GM21529 (cell line): Measurements from ENCODE around the gene MFN1.

Experiments
- ATAC-seq: cut with Tn5 transposase; IDR thresholded peaks from one replicate; pipeline ENCODE4 v1.9.1; 2021; ENCODE audit not compliant: unreplicated experiment

MFN1 gene

DNA sequence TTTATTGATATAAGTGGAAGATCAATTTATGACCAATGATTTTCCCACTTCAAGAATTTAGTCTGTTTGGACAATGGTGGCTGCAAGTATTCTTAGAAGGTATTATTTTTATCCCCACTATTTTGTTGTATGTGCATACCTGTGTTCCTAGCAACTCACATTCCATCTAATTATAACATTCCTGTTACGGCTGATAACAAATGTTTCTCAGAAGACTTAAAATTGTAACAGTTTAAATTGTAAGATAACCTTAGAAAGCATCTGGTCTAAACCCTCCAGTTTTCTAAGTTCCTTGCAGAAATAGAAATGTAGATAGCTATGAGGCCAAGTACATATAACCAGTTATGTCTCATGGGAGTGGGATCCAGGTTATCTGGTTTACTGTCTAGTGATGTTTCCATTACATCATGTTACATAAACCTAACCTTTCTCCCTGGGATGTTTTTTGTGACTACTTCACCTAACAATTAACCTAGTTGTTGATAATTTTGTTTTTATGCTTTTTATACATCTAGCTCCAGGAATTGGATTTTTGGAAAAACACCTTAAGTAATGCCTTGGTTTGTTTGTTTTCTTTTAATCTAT is 11.1 kb upstream of the MFN1 start:
- no peak for ATAC-seq

DNA sequence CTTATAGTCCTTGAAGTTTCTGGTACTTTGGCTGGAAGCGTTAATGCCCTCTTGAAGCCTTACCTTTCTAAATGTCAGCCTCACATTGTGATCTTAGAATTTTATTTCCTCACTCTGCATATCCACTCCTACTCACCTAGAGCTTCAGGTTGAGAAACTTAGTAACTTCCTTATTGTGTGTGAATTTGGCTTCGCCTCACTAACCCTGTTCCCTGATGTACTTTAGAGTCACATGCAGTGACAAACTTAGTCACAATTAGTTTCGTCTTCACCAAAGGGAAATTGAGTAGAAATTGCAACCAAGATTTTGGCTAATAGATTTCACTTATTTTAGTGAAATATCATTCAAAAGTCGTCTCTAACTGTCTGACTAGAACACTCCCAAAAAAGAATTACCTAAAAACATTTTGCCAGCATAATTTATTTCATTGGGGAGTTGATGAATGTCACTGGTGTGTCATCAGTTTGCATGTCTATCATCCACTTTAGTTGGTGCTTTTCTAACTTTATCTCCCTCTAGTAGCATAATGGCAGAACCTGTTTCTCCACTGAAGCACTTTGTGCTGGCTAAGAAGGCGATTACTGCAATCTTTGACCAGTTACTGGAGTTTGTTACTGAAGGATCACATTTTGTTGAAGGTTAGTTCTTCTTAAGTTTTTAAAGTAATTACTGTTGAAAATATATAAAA is 960 bp downstream of the MFN1 start:
- ATAC-seq, result peak; percentile 66

DNA sequence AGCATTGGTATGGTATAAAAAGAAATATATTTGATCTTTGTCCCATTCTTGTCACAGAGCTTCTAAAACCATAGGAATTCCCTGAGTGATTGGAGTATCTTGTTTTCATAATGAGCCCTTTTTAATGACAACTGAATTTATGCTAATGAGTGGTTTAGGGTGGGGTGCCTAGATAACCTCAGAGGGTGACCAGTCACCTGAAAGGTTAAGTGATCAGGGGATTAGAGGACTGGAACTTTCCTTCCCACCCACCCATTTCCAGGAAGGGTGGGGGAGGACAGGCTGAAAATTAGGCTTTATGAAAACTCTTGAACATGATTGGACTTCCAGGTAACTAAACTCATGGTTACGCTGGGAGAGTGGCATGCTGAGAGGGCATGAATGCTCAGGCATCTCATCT is 8.5 kb downstream of the MFN1 start:
- ATAC-seq, result no peak

DNA sequence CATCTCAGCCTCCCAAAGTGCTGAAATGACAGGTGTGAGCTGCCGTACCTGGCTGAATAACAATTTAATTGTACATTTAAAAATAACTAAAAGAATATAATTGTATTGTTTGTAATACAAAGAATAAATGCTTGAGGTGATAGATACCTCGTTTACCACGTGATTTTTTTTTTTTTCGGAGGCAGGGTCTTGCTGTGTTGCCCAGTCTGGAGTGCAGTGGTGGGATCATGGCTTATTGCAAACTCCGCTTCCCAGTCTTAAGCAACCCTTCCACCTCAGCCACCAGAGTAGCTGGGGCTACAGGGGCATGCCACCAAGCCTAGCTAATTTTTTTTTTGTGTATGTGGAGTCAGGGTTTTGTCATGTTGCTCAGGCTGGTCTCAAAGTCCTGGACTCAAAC is 15.8 kb downstream of the MFN1 start:
- no peak for ATAC-seq

DNA sequence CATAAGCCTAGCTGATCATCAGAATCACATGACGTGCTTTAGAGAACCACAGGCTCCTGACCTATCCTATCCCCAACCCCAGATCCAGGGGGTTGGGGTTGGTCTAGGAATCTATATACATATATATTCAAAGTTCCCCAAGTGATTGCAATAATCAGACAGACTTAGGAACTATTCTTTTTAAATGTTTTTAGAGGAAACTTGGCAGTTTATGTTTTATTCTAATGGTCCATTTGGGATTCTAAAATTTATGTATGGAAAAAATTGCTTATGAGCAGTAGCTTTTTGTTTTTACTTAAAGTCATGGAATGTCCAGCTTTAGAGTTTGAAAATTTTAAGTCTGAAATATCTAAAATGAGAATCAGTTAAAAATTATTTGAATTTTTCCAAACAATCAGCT is 22.1 kb downstream of the MFN1 start:
- no peak for ATAC-seq

DNA sequence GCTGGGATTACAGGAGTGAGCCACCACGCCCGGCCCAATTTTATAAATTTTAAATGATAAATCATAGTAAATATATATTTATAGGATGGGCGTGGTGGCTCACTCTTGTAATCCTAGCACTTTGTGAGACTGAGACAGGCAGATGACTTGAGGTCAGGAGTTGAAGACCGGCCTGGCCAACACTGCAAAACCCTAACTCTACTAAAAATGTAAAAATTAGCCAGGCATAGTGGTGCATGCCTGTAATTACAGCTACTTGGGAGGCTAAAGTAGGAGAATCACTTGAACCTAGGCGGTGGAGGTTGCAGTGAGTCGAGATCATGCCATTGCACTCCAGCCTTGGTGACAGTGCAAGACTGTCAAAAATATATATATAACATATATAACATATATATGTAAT is 26.4 kb downstream of the MFN1 start:
- ATAC-seq, result no peak

DNA sequence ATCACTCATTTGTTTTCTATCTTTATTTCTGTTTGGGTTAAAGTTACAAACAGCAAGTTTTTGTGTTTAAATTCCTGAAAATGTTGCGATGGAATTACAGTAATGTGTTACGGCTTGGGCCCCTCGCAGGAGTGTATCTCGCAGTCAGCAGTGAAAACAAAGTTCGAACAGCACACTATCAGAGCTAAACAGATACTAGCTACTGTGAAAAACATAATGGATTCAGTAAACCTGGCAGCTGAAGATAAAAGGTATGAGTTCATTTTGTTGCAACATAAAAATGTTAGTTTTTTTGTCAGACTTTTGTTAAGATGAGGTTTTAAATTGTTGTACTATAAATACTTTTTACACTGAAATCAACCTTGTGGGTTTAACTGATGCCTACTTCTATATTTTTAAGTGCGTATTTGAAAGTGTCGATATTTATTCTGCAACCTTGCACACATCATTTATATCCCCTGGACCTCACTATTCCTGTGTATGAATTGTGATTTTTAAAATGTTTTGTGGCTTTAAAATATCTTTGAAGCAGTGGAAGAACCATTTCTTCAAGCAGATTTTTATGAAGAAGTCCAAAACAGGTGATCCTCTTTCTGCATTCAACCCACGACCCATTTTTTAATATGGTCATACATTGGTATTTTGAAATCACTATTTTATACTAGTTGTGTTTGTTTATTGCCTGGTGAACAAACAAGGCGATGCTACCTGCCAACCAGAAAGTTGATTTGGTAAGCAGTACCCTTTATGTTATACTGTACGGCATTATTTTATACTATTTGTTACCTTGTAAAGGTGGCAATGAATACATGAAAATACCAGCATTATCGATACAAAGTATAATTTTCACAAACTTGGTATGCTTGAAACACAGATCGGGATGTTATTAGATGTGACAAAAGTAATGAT is 27.8 kb downstream of the MFN1 start:
- ATAC-seq, result no peak

DNA sequence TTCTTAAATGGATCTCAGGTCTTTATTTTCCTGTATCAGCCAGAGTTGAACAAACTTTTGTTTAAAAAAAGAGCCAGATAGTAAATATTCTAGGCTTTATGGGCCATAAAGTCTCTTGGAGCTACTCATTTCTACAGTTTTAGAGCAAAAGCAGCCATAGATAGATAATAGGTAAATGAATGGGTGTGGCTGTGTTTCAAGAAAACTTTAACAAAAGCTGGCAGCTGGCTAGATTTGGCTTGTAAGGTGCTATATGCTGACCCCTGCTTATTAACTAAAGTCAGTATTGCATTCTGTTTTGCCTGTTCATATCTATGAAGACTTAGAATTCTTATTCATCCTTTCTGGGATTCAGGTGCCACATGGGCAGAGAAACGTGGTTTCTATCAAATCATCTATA is 29.0 kb downstream of the MFN1 start:
- ATAC-seq, result no peak

DNA sequence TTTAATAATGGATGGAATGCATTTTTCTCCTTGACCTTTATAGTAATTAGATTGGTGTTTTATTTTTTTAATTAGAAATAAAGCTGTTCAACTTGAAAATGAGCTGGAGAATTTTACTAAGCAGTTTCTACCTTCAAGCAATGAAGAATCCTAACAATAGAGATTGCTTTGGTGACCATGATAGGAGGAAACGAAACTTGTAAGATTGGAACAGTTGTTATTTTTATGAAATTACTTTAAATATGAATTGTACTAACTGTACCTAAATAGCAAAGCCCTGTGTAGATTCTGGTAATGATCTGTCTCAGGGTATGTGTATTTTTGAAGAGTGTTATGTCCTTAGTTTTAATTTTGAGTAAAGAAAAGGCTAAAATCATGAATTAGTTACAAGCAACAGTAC is 44.4 kb downstream of the MFN1 start:
- no peak for ATAC-seq

DNA sequence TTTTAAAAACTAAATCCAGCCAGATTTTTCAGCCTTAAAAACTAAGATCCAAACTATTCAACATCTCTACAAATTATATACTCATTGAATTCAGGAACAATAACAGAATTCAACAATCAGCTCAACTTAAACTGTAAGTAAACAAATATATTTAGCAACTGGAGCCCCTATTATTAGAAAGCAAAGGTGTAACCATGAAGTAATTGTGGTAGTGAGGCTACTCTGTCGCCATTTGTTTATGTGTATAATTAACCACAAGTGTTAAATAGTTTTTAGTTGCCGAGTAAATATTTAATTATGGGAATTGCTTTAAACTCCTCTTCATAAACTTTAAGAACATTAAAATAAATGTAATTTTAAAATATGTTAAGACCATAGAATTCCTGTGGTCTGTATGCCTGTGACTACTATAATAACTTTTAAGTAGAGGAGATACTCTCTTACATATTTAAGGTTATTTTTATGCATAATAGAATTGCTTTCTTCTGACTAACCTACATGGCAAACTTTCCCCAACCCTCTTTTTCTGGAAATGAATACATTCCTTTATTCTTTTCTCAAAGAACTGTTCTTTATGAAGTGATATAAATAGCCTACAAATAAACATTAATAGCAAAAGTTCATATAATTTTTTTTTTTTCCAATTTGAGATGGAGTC is 51.2 kb downstream of the MFN1 start:
- no peak for ATAC-seq

DNA sequence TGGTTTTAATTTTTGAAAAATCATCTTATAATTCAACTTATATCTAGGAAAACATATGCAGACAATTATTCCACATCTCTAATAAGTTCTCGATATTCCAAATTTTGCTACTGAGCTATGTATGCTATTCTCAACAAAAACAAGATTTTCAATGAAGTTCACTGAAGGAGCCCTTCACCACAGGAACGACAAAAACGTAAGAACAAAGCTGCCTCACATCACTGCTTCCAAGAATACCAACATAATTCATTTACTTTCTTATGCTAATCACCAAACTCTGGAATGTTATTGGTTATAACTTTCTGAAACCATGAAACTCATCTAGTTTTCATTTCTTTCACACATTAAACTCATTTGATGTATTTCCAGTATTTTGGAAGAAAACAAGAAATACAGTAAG is 54.1 kb downstream of the MFN1 start:
- ATAC-seq, result no peak

DNA sequence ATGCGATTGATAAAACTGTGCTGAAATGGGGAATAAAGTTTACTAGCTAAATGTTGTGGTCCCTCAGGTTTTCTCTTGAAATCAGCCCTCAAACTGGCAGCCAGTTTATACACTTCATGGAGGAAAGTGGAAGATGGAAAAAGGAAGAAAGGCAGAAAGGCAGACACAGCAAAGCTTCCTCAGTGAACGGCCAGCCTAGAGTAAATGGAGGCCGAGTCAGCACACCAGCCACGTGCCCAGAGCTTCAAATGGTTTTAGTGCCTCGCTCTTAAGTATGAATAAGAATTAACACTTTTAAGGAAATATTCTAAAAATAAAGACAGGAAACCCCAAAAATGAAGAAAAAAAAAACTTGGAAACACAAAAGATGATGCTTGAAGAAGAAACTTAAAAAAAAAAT is 55.5 kb downstream of the MFN1 start:
- ATAC-seq, result no peak

DNA sequence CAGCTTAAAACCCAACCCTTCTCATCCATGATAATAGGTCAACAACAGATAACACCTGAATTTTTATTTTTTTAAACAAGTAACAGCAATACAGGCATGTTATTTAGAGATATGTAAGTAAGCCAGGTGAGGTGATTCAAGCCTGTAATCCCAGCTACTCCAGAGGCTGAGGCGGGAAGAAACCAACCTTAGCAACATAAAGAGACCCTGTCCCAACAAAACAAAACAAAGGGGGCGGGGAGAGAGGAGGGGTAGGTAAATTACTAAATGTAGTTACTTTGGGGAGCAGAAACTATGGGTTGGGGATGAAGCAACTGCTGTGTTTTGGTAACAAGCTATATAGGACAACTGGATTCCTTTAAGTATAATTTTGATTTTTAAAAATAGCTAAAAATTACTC is 56.8 kb downstream of the MFN1 start:
- ATAC-seq, result no peak

DNA sequence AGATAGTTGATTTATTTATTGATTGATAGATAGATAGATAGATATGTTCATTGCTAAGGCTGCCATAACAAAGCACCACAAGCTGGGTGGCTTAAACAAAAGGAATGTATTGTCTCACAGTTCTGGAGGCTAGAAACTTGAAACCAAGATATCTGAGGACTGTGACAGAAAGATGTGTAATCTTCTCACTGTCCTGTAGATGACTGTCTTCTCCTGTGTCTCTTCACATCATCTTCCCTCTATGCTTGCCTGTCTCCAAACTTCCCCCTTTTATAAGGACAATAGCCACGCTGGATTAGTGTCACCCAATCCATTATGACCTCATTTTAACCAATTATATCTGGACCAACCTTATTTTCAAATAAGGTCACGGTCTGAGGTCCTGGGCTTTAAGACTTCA is 62.8 kb downstream of the MFN1 start:
- peak; percentile 56 for ATAC-seq

DNA sequence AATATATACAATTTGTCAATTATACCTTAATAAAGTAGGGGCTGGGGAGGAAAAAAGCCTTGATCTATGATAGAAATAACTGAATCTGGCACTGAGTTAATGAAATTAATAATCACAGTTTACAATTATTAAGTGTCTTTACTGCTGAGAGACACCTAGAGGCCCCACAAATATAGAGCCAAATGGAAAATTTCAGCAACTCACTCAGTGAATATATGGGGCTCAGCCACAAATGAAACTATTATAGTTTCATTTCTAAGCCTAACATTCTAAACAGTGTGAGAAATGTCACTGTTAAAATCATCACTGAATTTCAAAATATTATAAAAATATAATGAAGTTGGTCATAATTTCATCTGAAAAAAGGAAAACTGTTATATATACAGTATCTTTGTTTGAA is 63.5 kb downstream of the MFN1 start:
- ATAC-seq, result peak; percentile 62

DNA sequence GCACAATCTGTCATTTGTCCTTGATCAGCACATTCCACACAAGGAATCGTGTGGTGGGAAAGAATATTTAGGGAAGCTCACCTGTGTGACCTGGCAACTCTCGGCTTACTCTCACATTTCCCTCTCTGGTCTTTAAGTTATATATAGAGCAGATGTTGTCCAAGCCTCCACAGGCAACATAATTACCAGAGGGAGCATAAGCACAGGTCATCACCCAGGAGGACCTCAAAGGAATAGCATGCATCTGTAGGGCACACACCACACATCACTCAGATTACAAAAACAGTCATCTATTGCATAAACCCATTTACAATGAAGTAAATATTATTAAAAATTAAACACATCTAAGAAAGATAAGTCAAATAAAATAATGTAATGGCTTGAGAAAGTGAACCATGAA is 67.3 kb downstream of the MFN1 start:
- no peak for ATAC-seq

DNA sequence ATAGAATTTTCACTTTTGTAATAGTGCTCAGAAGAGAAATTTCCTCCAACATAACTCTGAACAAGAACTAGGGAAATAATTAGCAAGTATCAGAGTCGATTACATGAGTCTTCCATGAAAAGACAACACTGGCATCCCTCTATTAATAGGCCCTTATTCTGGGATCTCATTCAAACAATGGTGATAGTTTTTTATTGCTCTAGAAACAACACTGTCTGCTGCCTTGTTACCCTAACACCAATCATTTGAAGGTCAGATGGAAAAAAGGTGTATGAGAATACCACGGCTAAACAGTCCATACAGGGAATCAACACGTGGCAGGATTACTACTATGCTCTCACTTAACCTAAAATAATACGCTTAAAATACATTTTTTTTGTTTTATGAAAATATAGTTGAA is 67.9 kb downstream of the MFN1 start:
- no peak for ATAC-seq

DNA sequence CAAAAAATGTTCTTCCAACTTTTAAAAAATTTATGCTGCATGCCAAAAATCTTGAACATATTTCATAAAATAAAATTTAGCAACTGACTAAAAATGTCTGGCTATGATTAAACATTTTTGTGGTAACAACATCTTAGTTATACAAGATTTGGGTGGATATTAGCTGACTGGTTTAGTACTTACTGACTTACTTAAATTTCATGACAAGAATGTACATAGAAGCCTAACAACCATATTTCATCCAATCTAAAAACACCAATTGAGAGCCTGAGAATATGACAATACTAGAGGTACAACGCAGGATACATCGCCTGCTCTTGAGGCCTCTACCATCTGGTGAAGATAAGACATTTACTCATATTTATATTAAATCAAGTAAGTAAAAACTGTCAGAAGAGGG is 69.2 kb downstream of the MFN1 start:
- no peak for ATAC-seq

DNA sequence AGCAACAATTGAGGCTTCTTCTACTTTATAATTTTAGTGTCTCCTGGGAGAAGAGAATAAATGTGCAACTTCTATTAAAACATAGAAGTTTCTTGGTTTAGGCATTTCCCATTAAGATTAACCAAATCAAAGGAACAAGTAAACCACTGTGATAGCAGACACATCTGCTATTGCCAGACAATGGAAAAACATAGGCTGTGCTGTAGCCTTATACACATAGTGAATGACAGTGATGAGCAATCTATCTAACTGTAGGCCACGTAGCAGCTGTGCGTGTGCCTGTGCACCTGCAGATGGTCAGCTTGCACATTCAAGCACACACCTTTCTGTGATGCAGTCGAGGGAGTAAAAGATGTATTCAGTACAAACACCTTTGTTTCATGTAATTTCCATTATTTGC is 71.1 kb downstream of the MFN1 start:
- no peak for ATAC-seq

DNA sequence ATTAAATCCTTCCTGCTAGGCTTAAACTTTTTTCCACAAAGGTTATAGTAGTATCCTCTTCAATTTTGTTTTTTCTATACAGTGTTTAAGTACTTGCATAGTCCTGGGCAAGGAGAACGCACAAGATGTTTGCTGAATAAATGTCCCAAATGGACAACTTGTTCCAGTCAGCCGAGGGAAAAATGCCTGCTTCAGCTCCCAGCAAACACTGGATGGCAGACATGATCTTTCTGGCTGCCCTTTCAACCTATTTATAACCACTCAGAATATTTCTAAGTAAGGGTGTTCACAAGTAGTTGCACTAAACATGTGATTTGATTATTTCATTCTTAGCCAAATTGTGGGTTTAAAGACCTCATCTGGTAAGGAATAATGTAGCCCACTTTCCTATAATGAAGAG is 74.0 kb downstream of the MFN1 start:
- ATAC-seq, result no peak

DNA sequence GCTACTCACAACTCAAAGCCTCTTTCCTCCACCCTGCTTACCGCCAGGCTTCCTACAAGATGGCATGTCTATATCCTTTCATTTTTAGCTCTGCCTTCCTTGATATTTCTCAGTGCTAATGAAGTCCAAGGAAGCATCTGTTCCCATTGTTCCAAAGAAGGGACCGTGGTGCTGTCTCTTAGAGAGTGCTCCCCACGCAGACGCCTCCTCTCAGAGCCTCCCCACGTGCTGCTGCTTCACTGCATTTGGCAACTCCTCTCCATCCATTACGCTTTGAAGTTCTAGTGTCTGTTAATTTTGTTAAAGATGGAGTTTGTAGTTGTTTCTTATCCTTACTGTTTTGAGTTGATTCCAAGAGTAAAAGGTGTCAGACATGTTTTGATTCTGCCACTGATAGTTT is 77.6 kb downstream of the MFN1 start:
- ATAC-seq, result no peak
